Right cardiac atrium (tissue), 5 donors: ENCODE results near the gene PKM. TPM values are rescaled to one million over a fixed set of nuclear protein-coding genes. Genes with fewer than 3 reads are reported as not detected.
A peak's percentile ranks its signal among the peaks of the same experiment; 100 is the strongest.

Experiments
- ATAC-seq, 2 donors: fragments of 200-7000 bp; cut with Tn5 transposase; one replicate each; pipeline versions ENCODE4 v1.8.0 to v1.9.1; 2020; ENCODE audit warnings: moderate library complexity in 2 of 2, mild to moderate bottlenecking in 1 of 2
- DNase-seq, 3 donors: peaks; one replicate each; pipeline ENCODE4 v3.0.0-alpha.2; 2020
- H3K27ac ChIP-seq: one replicate; pipeline ENCODE4 v1.5.1; 2013; ENCODE audit warnings: mild to moderate bottlenecking, low read length, control low read depth, moderate library complexity
- H3K27me3 ChIP-seq: one replicate; pipeline ENCODE4 v1.6.1; 2013; ENCODE audit not compliant: control insufficient read depth, insufficient read depth
- H3K4me1 ChIP-seq: one replicate; pipeline ENCODE4 v1.6.1; 2013; ENCODE audit warnings: low read length; ENCODE audit not compliant: control insufficient read depth, insufficient read depth
- H3K4me3 ChIP-seq: one replicate; pipeline ENCODE4 v1.5.1; 2013; ENCODE audit warnings: low read length, control low read depth
- H3K9me3 ChIP-seq: one replicate; pipeline ENCODE4 v1.6.1; 2013; ENCODE audit warnings: low read length; ENCODE audit not compliant: control insufficient read depth
- WGBS: extraction: QIAGEN DNeasy Blood & Tissue Kit; methylation state at CpG from one replicate; pipeline ENCODE4 v1.1.7; 2013; 5-methylcytosine and 5-hydroxymethylcytosine counted together
- intact Hi-C, 4 donors: fragments of 100-400 bp; cut with DNase I; formaldehyde crosslinking; loops; one replicate each; pipeline versions ENCODE4 v1.11.0 to v1.14.0; 2022 to 2023
- polyA plus RNA-seq: library from polyadenylated mRNA; stranded (reverse); fragments of 200-250 nt; gene quantifications from one replicate; pipeline ENCODE4 v1.2.3, GENCODE V29; 2013
- total RNA-seq, 4 donors: library from RNA; stranded (reverse); fragmentation: NEBNext Ultra II Directional; extraction: Animal tissue kit (Norgen Biotek cat#: 25700); gene quantifications; one replicate each; pipeline ENCODE4 v1.2.1, GENCODE V29; 2021
- donor health status: healthy with polysubstance abuse.
- donor health status: DM: no; HTN: yes; CAD: no.
- donor health status: DM: no; HTN: no; CAD: no.
- donor health status: DM: no; HTN: yes; CAD: no; lungs with severe emphysema.
- donor health status: DM: yes; HTN: yes; CAD: no.

Gene PKM
- total and polyA plus RNA-seq, 5 donors, result 822 to 1,102 (median 988) TPM

DNA sequence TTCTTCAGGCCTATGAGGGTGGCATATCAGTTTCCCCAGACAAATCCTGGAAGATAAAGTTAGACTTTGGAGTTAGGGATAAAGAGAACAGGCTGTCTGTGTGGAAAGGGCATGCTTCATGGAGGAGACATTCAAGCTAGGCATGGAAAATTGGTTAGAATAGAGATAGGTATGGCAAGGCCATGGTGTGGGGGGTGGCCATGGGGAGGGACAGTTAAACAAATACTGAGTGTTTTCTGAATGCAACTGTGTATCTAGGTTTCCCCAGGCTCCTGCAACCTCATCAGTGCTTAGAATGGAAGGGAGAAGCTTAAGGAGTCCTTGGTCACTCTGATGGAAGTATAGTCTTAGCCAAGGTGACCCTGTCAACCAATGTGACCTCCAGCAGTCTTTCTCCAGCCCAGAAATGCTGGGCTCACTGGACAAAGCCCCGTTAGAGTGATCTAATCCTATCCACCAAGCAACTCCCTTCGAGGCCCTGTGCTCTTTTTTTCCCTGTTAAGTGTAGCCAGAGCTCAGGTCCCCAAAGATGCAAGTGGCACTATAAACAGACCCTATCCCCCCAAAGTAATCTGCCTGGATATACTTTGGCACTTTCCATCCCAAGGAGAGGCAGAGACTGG lies 5.5 kb upstream of the PKM start:
- no peak for ATAC-seq
- no peak overlapping the region for H3K4me3 ChIP-seq
- no peak for DNase-seq
- H3K4me1 ChIP-seq, result peaks cover 2% of the 10 kb centered on the region
- H3K27ac ChIP-seq, result peak overlapping the region; percentile 5
- no peaks in the 10 kb centered on the region for H3K9me3 ChIP-seq
- H3K27me3 ChIP-seq, result no peaks in the 10 kb centered on the region
- 82% methylated on average over 2 of the region's 2 CpGs for WGBS
- intact Hi-C loops, result no loop called here

GRCh38 chr15:72235298-72235697 lies 4.3 kb upstream of the PKM start:
- Histone ChIP-seq H3K4me1 (peaks cover 2% of the 10 kb centered on the region), H3K27ac (no peak overlapping the region), H3K4me3 (no peak overlapping the region), H3K27me3 (no peaks in the 10 kb centered on the region), H3K9me3 (no peaks in the 10 kb centered on the region)
- intact Hi-C loops, result no loop called here
- ATAC-seq, result no peak
- DNase-seq, result no peak
- WGBS, result 95% methylated on average over 4 of the region's 4 CpGs

GRCh38 chr15:72233769-72234168 lies 2.8 kb upstream of the PKM start:
- intact Hi-C loops, result loop anchor here in 1 of 4 donors (5.0 kb wide), 1 partner anchor 39 kb away; the partner anchor contains the start of gene PARP6
- Histone ChIP-seq H3K27ac (no peak overlapping the region), H3K9me3 (no peaks in the 10 kb centered on the region), H3K4me3 (no peak overlapping the region), H3K27me3 (no peaks in the 10 kb centered on the region), H3K4me1 (peaks cover 4% of the 10 kb centered on the region)
- no peak for ATAC-seq
- no peak for DNase-seq
- 97% methylated on average over 6 of the region's 6 CpGs for WGBS

DNA sequence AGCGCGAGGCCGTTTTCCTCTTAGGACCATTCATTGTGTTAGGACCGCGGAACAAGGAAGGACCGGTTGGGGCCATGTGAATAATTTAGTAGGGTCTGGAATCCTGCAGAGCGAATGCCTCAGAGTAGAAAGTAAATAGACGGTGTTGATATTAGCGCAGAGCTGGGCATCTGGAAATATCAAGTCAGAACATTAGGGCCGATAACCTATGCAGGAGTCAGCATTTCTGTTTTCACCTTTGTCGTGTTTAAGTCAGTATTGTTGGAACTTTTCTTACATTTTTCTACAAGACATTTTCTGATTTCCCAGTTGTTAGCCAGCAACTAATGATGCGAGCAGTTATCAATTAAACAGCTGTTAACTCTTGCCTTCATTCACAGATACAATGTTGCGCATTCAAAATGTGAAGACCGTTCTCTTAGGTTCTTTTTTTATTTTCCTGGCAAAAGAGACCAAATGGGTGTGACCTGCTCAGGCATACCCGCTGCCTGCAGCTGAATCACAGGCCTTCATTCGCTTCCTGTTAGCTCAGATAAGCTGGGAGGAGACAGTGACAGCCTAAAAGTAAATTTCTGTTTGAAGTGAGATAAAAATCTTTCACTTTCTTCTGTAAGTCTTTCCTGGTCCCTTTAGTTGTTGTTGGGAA lies 966 bp upstream of the PKM start:
- peak overlapping the region; percentile 85 for H3K4me3 ChIP-seq
- ATAC-seq (peak; percentile 5 to 57), DNase-seq (peak; percentile 61 to 70 (median 64))
- H3K9me3 ChIP-seq, result no peaks in the 10 kb centered on the region
- intact Hi-C loops, result loop anchor here in 1 of 4 donors (5.0 kb wide), 1 partner anchor 40 kb away; the partner anchor contains the start of gene PARP6
- peak overlapping the region; percentile 96 for H3K27ac ChIP-seq
- H3K4me1 ChIP-seq, result peaks cover 7% of the 10 kb centered on the region
- H3K27me3 ChIP-seq, result no peaks in the 10 kb centered on the region
- 2% methylated on average over 16 of the region's 16 CpGs for WGBS

GRCh38 chr15:72230197-72231065 lies 559 bp downstream of the PKM start:
- Histone ChIP-seq H3K4me3 (peak overlapping the region; percentile 85), H3K27ac (peak overlapping the region; percentile 96), H3K27me3 (no peaks in the 10 kb centered on the region), H3K4me1 (peaks cover 10% of the 10 kb centered on the region), H3K9me3 (no peaks in the 10 kb centered on the region)
- under 1% methylated on average over 79 of the region's 79 CpGs for WGBS
- intact Hi-C loops, result loop anchor here in 1 of 4 donors (5.0 kb wide), 1 partner anchor 42 kb away; the partner anchor contains the start of gene PARP6
- DNase-seq (peak; percentile 95 to 97 (median 97)), ATAC-seq (peak; percentile 87 to 90)

GRCh38 chr15:72229947-72230196 lies 1.1 kb downstream of the PKM start:
- no peak for ATAC-seq
- under 1% methylated on average over 29 of the region's 29 CpGs for WGBS
- Histone ChIP-seq H3K4me3 (peak overlapping the region; percentile 85), H3K9me3 (no peaks in the 10 kb centered on the region), H3K27me3 (no peaks in the 10 kb centered on the region), H3K27ac (peak overlapping the region; percentile 96), H3K4me1 (peaks cover 10% of the 10 kb centered on the region)
- DNase-seq, result no peak
- intact Hi-C loops, result loop anchor here in 1 of 4 donors (5.0 kb wide), 1 partner anchor 42 kb away; the partner anchor contains the start of gene PARP6

DNA sequence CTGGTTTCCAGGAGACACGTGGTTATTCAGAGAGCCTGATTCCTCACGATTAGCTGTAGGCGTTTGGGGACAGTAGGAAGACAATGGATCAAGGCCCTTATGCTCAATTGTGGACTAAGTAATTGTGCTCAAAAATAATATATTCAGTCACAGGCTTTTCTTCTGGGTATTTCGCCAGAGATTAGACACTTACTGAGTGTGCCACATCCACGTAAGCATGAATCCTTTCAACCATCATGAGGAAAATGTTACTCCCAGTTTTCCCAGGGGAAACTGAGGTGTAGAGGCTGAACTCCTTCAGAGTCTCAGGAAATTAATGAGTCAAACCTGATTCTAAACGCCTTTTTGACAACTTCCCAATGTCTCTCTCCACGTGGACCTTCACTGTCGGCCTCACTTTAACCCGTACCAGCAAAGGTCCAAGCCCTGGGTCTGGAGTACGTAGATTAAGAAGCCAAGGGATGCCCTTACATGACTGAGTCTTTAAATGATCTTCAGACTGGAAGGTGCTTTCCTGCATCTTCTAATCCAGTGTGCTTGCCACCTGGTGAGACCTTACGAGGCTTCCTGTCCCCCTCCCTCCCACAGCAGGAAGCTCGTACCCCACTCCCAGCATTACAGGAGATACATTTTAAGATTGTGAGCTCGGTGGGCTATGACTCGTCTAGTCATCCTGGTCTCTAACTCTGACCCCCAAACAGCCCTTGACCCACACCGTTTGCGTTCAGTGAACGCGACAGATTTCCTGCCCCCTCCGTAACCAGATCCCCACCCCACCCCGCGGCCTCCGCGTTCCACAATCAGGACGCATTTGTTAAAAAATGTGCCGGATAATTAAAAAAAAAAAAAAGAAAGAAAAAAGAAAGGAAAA lies 1.7 kb downstream of the PKM start:
- no peak for ATAC-seq
- intact Hi-C loops, result no loop called here
- peak overlapping the region; percentile 96 for H3K27ac ChIP-seq
- WGBS, result 4% methylated on average over 25 of the region's 25 CpGs
- H3K4me1 ChIP-seq, result peaks cover 10% of the 10 kb centered on the region
- no peaks in the 10 kb centered on the region for H3K27me3 ChIP-seq
- DNase-seq, result no peak
- H3K4me3 ChIP-seq, result peak overlapping the region; percentile 85
- no peaks in the 10 kb centered on the region for H3K9me3 ChIP-seq

DNA sequence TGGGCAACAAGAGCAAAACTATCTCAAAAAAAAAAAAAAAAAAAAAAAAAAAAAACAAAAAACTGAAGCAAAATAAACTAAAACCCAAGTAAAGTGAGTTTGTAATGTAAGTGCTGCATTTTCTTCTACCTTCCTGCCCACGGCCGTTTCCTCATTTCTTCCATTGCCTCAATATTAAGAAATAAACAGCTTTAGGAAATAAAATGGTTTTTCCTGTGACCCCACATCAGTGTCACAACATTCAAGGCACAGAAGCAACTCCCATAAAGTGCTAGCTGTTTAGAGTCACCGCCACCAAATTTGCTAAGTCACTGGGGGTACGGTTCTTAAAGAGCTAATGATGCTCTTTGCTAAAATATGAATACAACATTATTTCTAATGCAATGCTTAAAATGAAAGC lies 3.3 kb downstream of the PKM start:
- intact Hi-C loops, result no loop called here
- peak overlapping the region; percentile 28 for H3K27ac ChIP-seq
- DNase-seq (no peak), ATAC-seq (no peak)
- no peaks in the 10 kb centered on the region for H3K9me3 ChIP-seq
- peak overlapping the region; percentile 20 for H3K4me3 ChIP-seq
- 53% methylated on average over 4 of the region's 4 CpGs for WGBS
- peaks cover 16% of the 10 kb centered on the region for H3K4me1 ChIP-seq
- H3K27me3 ChIP-seq, result no peaks in the 10 kb centered on the region

- ATAC-seq (no peak), DNase-seq (peak in 1 of 3 donors; percentile 41)
- no peaks in the 10 kb centered on the region for H3K27me3 ChIP-seq
- no peak overlapping the region for H3K4me3 ChIP-seq
- H3K9me3 ChIP-seq, result no peaks in the 10 kb centered on the region
- H3K27ac ChIP-seq, result no peak overlapping the region
- peaks cover 20% of the 10 kb centered on the region for H3K4me1 ChIP-seq
- 45% methylated on average over 8 of the region's 8 CpGs for WGBS
- intact Hi-C loops, result no loop called here
These were observed 3.8 kb downstream of the PKM start for GRCh38 chr15:72227192-72227586.

GRCh38 chr15:72223278-72223677 lies 7.7 kb downstream of the PKM start:
- no peaks in the 10 kb centered on the region for H3K27me3 ChIP-seq
- H3K9me3 ChIP-seq, result no peaks in the 10 kb centered on the region
- WGBS, result 89% methylated on average over 10 of the region's 10 CpGs
- DNase-seq (no peak), ATAC-seq (no peak)
- peak overlapping the region; percentile 36 for H3K27ac ChIP-seq
- no peak overlapping the region for H3K4me3 ChIP-seq
- peaks cover 27% of the 10 kb centered on the region for H3K4me1 ChIP-seq
- intact Hi-C loops, result no loop called here
